H1 (cell line): Measurements from ENCODE around the gene SIPA1L3. TPM values are rescaled to one million over a fixed set of nuclear protein-coding genes. Genes with fewer than 3 reads are reported as not detected.

Experiments used
- CTCF ChIA-PET: fragments of 300-600 bp; sonication (Branson Sonifier 250); formaldehyde crosslinking; loops from one replicate; lab custom pipeline; 2021; ENCODE audit not compliant: partially characterized antibody; lab: Charles Lee
- POLR2A ChIA-PET: fragments of 300-600 bp; sonication (Branson Sonifier 250); formaldehyde crosslinking; loops from one replicate; lab custom pipeline; 2021; ENCODE audit warnings: inconsistent platforms; ENCODE audit not compliant: partially characterized antibody; lab: Charles Lee
- DNase-seq, 2 experiments: peaks; one replicate each; pipeline versions ENCODE4 v3.0.0 to v3.0.0-alpha.2; 2010 to 2022; ENCODE audit warnings: low spot score in 2 of 2, low read depth in 1 of 2, mixed read lengths in 1 of 2
- FAIRE-seq: peaks from 2 replicates; lab custom pipeline; 2011; peaks lifted over from hg19 to GRCh38; lab: Jason Lieb, UNC
- H2AFZ ChIP-seq: 2 replicates; pipeline ENCODE4 v1.8.1; 2012; ENCODE audit warnings: low read length, inconsistent platforms
- H2AK5ac ChIP-seq: 2 replicates; pipeline ENCODE4 v1.6.1; 2013; ENCODE audit warnings: low read depth, low read length
- H2BK120ac ChIP-seq: replicated peaks from 2 replicates; pipeline ENCODE3; 2013; ENCODE audit warnings: low read depth, low read length, inconsistent platforms
- H2BK12ac ChIP-seq: 2 replicates; pipeline ENCODE4 v1.6.1; 2013; ENCODE audit warnings: low read depth, low read length
- H2BK15ac ChIP-seq: 2 replicates; pipeline ENCODE4 v1.6.1; 2013; ENCODE audit warnings: low read length
- H2BK20ac ChIP-seq: 2 replicates; pipeline ENCODE4 v1.6.1; 2013; ENCODE audit warnings: low read length
- H2BK5ac ChIP-seq: 2 replicates; pipeline ENCODE4 v1.6.1; 2013; ENCODE audit warnings: low read depth, low read length
- H3K14ac ChIP-seq: 2 replicates; pipeline ENCODE4 v1.6.1; 2013; ENCODE audit warnings: inconsistent platforms; ENCODE audit not compliant: insufficient read length
- H3K18ac ChIP-seq: 2 replicates; pipeline ENCODE4 v1.6.1; 2013; ENCODE audit warnings: low read length; ENCODE audit errors: extremely low read depth
- H3K23ac ChIP-seq: 2 replicates; pipeline ENCODE4 v1.6.1; 2013; ENCODE audit warnings: inconsistent platforms; ENCODE audit not compliant: insufficient read length
- H3K23me2 ChIP-seq: 2 replicates; pipeline ENCODE4 v1.6.1; 2013; ENCODE audit warnings: low read depth, low read length
- H3K27ac ChIP-seq: 2 replicates; pipeline ENCODE4 v1.6.1; 2011; ENCODE audit warnings: low read depth, low read length, inconsistent platforms
- H3K27me3 ChIP-seq, 4 experiments: replicated peaks in 1 of 4; 1 replicate in 1 of 4; 2 replicates in 3 of 4; pipeline versions ENCODE4 v1.6.1 to v1.8.1; 2011 to 2013; ENCODE audit warnings: low read length in 3 of 4, mild to moderate bottlenecking in 3 of 4, inconsistent platforms in 2 of 4, mixed read lengths in 2 of 4, moderate library complexity in 1 of 4; ENCODE audit not compliant: control insufficient read depth in 3 of 4, insufficient read depth in 3 of 4; ENCODE audit errors: extremely low read depth in 1 of 4
- H3K36me3 ChIP-seq, 4 experiments: 2 replicates each; pipeline versions ENCODE4 v1.6.1 to v1.8.1; 2011 to 2013; ENCODE audit warnings: mild to moderate bottlenecking in 4 of 4, low read length in 3 of 4, moderate library complexity in 2 of 4, control low read depth in 1 of 4, inconsistent platforms in 1 of 4; ENCODE audit not compliant: insufficient read depth in 4 of 4, control insufficient read depth in 2 of 4
- H3K4ac ChIP-seq: replicated peaks from 2 replicates; pipeline ENCODE3; 2013; ENCODE audit warnings: low read length, low read depth, mixed read lengths, inconsistent platforms; ENCODE audit not compliant: insufficient read length
- H3K4me1 ChIP-seq, 4 experiments: replicated peaks in 1 of 4; 1 replicate in 1 of 4; 2 replicates in 3 of 4; pipeline versions ENCODE4 v1.6.1 to v1.8.1; 2011 to 2013; ENCODE audit warnings: low read length in 3 of 4, inconsistent platforms in 2 of 4, mixed read lengths in 1 of 4; ENCODE audit not compliant: insufficient read depth in 4 of 4, control insufficient read depth in 3 of 4
- H3K4me2 ChIP-seq, 2 experiments: 2 replicates each; pipeline versions ENCODE4 v1.6.1 to v1.8.1; 2011 to 2013; ENCODE audit warnings: low read depth in 2 of 2, low read length in 2 of 2, control low read depth in 1 of 2, inconsistent platforms in 1 of 2, mild to moderate bottlenecking in 1 of 2; ENCODE audit not compliant: insufficient read depth in 1 of 2
- H3K4me3 ChIP-seq, 4 experiments: fragments of 200-600, 300-600 bp in 1 of 4; sonication (generic), shearing (Covaris generic), sonication (Bioruptor Twin) in 1 of 4; 2 replicates each; pipeline versions ENCODE4 v1.5.1 to v1.8.1; 2011 to 2016; ENCODE audit warnings: low read length in 4 of 4, low read depth in 3 of 4, control low read depth in 2 of 4, inconsistent platforms in 2 of 4, mild to moderate bottlenecking in 2 of 4, mixed read lengths in 1 of 4, moderate library complexity in 1 of 4; ENCODE audit not compliant: insufficient read depth in 2 of 4; ENCODE audit errors: extremely low read depth in 1 of 4
- H3K56ac ChIP-seq: replicated peaks from 2 replicates; pipeline ENCODE3; 2013; ENCODE audit warnings: low read depth, mild to moderate bottlenecking, mixed read lengths, low read length, inconsistent platforms; ENCODE audit not compliant: insufficient read length
- H3K79me1 ChIP-seq: 2 replicates; pipeline ENCODE4 v1.6.1; 2013; ENCODE audit warnings: low read depth, low read length, control low read depth
- H3K79me2 ChIP-seq, 2 experiments: 2 replicates each; pipeline versions ENCODE4 v1.6.1 to v1.8.1; 2012 to 2013; ENCODE audit warnings: low read length in 2 of 2, mild to moderate bottlenecking in 2 of 2, inconsistent platforms in 1 of 2; ENCODE audit not compliant: insufficient read depth in 2 of 2, control insufficient read depth in 1 of 2
- H3K9ac ChIP-seq, 4 experiments: replicated peaks in 1 of 4; 1 replicate in 1 of 4; 2 replicates in 3 of 4; pipeline versions ENCODE4 v1.6.1 to v1.8.1; 2011 to 2013; ENCODE audit warnings: low read depth in 3 of 4, low read length in 3 of 4, control low read depth in 2 of 4, mild to moderate bottlenecking in 2 of 4, moderate library complexity in 2 of 4, inconsistent platforms in 1 of 4; ENCODE audit errors: extremely low read depth in 1 of 4
- H3K9me3 ChIP-seq, 2 experiments: 2 replicates each; pipeline versions ENCODE4 v1.6.1 to v1.8.1; 2012 to 2013; ENCODE audit warnings: mild to moderate bottlenecking in 2 of 2, moderate library complexity in 2 of 2, control low read depth in 1 of 2, inconsistent platforms in 1 of 2, low read depth in 1 of 2, low read length in 1 of 2, mixed read lengths in 1 of 2; ENCODE audit not compliant: insufficient read depth in 2 of 2
- H4K20me1 ChIP-seq, 2 experiments: replicated peaks in 1 of 2; 2 replicates each; pipeline versions ENCODE3 to v1.8.1; 2011 to 2013; ENCODE audit warnings: inconsistent platforms in 2 of 2, low read length in 2 of 2, mild to moderate bottlenecking in 1 of 2; ENCODE audit not compliant: insufficient read depth in 2 of 2, control insufficient read depth in 1 of 2
- H4K5ac ChIP-seq: 2 replicates; pipeline ENCODE4 v1.6.1; 2013; ENCODE audit warnings: low read length, low read depth, mixed read lengths, inconsistent platforms; ENCODE audit not compliant: insufficient read length
- H4K8ac ChIP-seq: 2 replicates; pipeline ENCODE4 v1.8.0; 2013; ENCODE audit warnings: mild to moderate bottlenecking, moderate library complexity, low read length, inconsistent platforms; ENCODE audit not compliant: insufficient read depth; ENCODE audit errors: extremely low read depth
- H4K91ac ChIP-seq: replicated peaks from 2 replicates; pipeline ENCODE3; 2013; ENCODE audit warnings: low read length, mixed read lengths, inconsistent platforms; ENCODE audit not compliant: insufficient read length
- CHD2 ChIP-seq: IDR thresholded peaks from 2 replicates; pipeline ENCODE4 v1.6.1; 2012; ENCODE audit warnings: low read length, improper control_type of control experiment
- CTBP2 ChIP-seq: IDR thresholded peaks from 2 replicates; pipeline ENCODE4 v1.7.0; 2011; ENCODE audit warnings: borderline replicate concordance, mild to moderate bottlenecking, moderate library complexity, mixed read lengths, low read length; ENCODE audit not compliant: insufficient read depth, insufficient read length
- EP300 ChIP-seq, 2 experiments: IDR thresholded peaks; 1 replicate in 1 of 2; 2 replicates in 1 of 2; pipeline ENCODE4 v1.6.1; 2011 to 2012; ENCODE audit warnings: low read depth in 2 of 2, low read length in 2 of 2, mild to moderate bottlenecking in 2 of 2, borderline replicate concordance in 1 of 2, inconsistent platforms in 1 of 2, moderate library complexity in 1 of 2
- EZH2 ChIP-seq: fragments of 200-600 bp; sonication (generic); IDR thresholded peaks from 2 replicates; pipeline ENCODE4 v1.7.1; 2012; ENCODE audit warnings: low read depth, mild to moderate bottlenecking, moderate library complexity, low read length, inconsistent platforms; ENCODE audit not compliant: severe bottlenecking
- HDAC6 ChIP-seq: IDR thresholded peaks from one replicate; pipeline ENCODE4 v1.7.1; 2012; ENCODE audit warnings: low read depth, mild to moderate bottlenecking, inconsistent platforms, low read length, moderate library complexity
- RNF2 ChIP-seq: fragments of 200-900, 300-1000 bp; sonication (generic); IDR thresholded peaks from 2 replicates; pipeline ENCODE4 v1.7.1; 2016; ENCODE audit warnings: borderline replicate concordance, low read depth, mild to moderate bottlenecking, antibody characterized with exemption, low read length; ENCODE audit not compliant: poor library complexity, severe bottlenecking; ENCODE audit errors: missing control alignments
- SP4 ChIP-seq: IDR thresholded peaks from 2 replicates; pipeline ENCODE4 v1.6.1; 2012; ENCODE audit warnings: low read length, inconsistent platforms
- SRF ChIP-seq: IDR thresholded peaks from 2 replicates; pipeline ENCODE4 v1.6.1; 2011; ENCODE audit warnings: mild to moderate bottlenecking, low read depth, low read length, moderate library complexity
- TEAD4 ChIP-seq: IDR thresholded peaks from 2 replicates; pipeline ENCODE4 v1.6.1; 2012; ENCODE audit warnings: low read depth, low read length, inconsistent platforms, mixed read lengths
- WGBS, 2 experiments: shearing (Covaris generic) in 1 of 2; methylation state at CpG; one replicate each; pipeline versions ENCODE4 v1.1.6 to v1.1.7; 2013 to 2015; ENCODE audit warnings: low lambda C conversion rate in 2 of 2, mixed read lengths in 2 of 2, inconsistent platforms in 1 of 2, low coverage in 1 of 2, missing lambda C conversion rate in 1 of 2; ENCODE audit not compliant: insufficient replicate concordance in 2 of 2, insufficient coverage in 1 of 2, insufficient read length in 1 of 2; ENCODE audit errors: extremely low coverage in 1 of 2, missing lambda C conversion rate in 1 of 2; 5-methylcytosine and 5-hydroxymethylcytosine counted together
- polyA plus RNA-seq, 7 experiments: library from polyadenylated mRNA; depleted of rRNA in 3 of 7; stranded (reverse) in 5 of 7; unstranded in 2 of 7; fragments of >200 nt in 5 of 7; fragments of 200-250 nt in 2 of 7; gene quantifications; 1 replicate in 5 of 7; 2 replicates in 1 of 7; 4 replicates in 1 of 7; pipeline versions ENCODE4 v1.2.1 to v1.2.3, GENCODE V29; 2011 to 2013; ENCODE audit warnings: missing spikeins in 2 of 7, mixed read lengths in 2 of 7
- total RNA-seq: library from RNA; stranded (reverse); fragmentation: NEBNext Ultra II Directional; extraction: Animal tissue kit (Norgen Biotek cat#: 25700); gene quantifications from 2 replicates; pipeline ENCODE4 v1.2.1, GENCODE V29; 2021

SIPA1L3 gene
- total and polyA plus RNA-seq, 2 of the 8 experiments (the other 6 are each of a cell fraction or from before 2014, with no cell fraction given), result 15.0 to 54.9 TPM

DNA sequence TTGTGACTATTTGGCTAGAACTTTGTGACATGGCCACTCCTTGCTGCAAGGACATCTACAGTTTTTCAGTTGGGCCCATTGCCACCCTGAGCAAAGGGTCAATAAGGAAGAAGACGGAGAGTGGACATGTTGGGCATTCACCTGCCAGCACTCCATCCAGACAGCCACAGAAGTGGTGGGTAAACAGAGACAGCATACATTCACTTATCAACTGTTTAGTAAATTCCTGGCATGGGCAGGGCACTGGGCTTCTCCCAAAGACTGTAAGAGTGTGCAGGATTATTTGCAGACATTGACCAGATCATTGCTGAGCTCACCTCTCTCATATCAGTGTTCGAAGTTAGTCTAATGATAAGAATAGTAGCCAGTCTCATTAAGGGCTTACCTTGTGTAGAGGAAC lies 29.2 kb downstream of the SIPA1L3 start:
- H2BK12ac ChIP-seq, result no peak overlapping the region
- H2BK120ac ChIP-seq, result no peak overlapping the region
- no peak overlapping the region for H3K4me2 ChIP-seq
- no peak overlapping the region for H3K14ac ChIP-seq
- peaks cover 8 to 25% (median 20%) of the 10 kb centered on the region in 4 experiments for H3K4me1 ChIP-seq
- H4K8ac ChIP-seq, result no peak overlapping the region
- no peak overlapping the region for H2BK20ac ChIP-seq
- no peaks in the 10 kb centered on the region for H4K20me1 ChIP-seq
- H3K4me3 ChIP-seq, result no peak overlapping the region
- no peak for DNase-seq
- no peak overlapping the region for H2BK15ac ChIP-seq
- no peak overlapping the region for H3K18ac ChIP-seq
- H2AFZ ChIP-seq, result no peak overlapping the region
- no peak for FAIRE-seq
- H3K79me1 ChIP-seq, result peaks cover 20% of the 10 kb centered on the region
- peaks cover 5% of the 10 kb centered on the region; the same call in 1 of the 2 replicates for H3K23me2 ChIP-seq
- peaks cover 0 to 13% (median 4%) of the 10 kb centered on the region in 4 experiments; a peak in 2 of 8 replicates for H3K36me3 ChIP-seq
- no peak overlapping the region for H3K23ac ChIP-seq
- ChIA-PET POLR2A (no interaction called here), CTCF (no interaction called here)
- H3K79me2 ChIP-seq, result peaks cover 7 to 73% of the 10 kb centered on the region in 2 experiments
- H2AK5ac ChIP-seq, result no peak overlapping the region
- H2BK5ac ChIP-seq, result no peak overlapping the region
- H3K9ac ChIP-seq, result no peak overlapping the region
- no peak overlapping the region for H4K5ac ChIP-seq
- H3K4ac ChIP-seq, result no peak overlapping the region
- H3K27me3 ChIP-seq, result no peaks in the 10 kb centered on the region
- H3K9me3 ChIP-seq, result peaks cover 3 to 9% of the 10 kb centered on the region in 2 experiments; a peak in 2 of 4 replicates
- WGBS, 2 experiments, result 88% methylated on average over 2 of the region's 2 CpGs; no CpG with 5 or more reads in 1 of the 2 experiments
- H4K91ac ChIP-seq, result no peak overlapping the region
- H3K56ac ChIP-seq, result no peak overlapping the region
- no peak overlapping the region for H3K27ac ChIP-seq
- TF ChIP-seq TEAD4, result no peak
- no peak for TF ChIP-seq CTBP2
- TF ChIP-seq HDAC6, result no peak
- no peak for TF ChIP-seq RNF2
- no peak for TF ChIP-seq EZH2
- TF ChIP-seq CHD2, result no peak
- no peak for TF ChIP-seq EP300 (IDR thresholded peaks at IDR 0.05; ENCODE audit: borderline replicate concordance in 1 of 2, low read depth in 2 of 2, low read length in 2 of 2)
- no peak for TF ChIP-seq SRF
- TF ChIP-seq SP4, result no peak
